H1 (cell line): ENCODE results near the gene SMARCC1. TPM values are rescaled to one million over a fixed set of nuclear protein-coding genes. Genes with fewer than 3 reads are reported as not detected.

ENCODE experiments used
- CTCF ChIA-PET: fragments of 300-600 bp; sonication (Branson Sonifier 250); formaldehyde crosslinking; loops from one replicate; lab custom pipeline; 2021; ENCODE audit not compliant: partially characterized antibody; lab: Charles Lee
- POLR2A ChIA-PET: fragments of 300-600 bp; sonication (Branson Sonifier 250); formaldehyde crosslinking; loops from one replicate; lab custom pipeline; 2021; ENCODE audit warnings: inconsistent platforms; ENCODE audit not compliant: partially characterized antibody; lab: Charles Lee
- DNase-seq, 2 experiments: peaks; one replicate each; pipeline versions ENCODE4 v3.0.0 to v3.0.0-alpha.2; 2010 to 2022; ENCODE audit warnings: low spot score in 2 of 2, low read depth in 1 of 2, mixed read lengths in 1 of 2
- FAIRE-seq: peaks from 2 replicates; lab custom pipeline; 2011; peaks lifted over from hg19 to GRCh38; lab: Jason Lieb, UNC
- H2AFZ ChIP-seq: 2 replicates; pipeline ENCODE4 v1.8.1; 2012; ENCODE audit warnings: low read length, inconsistent platforms
- H2AK5ac ChIP-seq: 2 replicates; pipeline ENCODE4 v1.6.1; 2013; ENCODE audit warnings: low read depth, low read length
- H2BK120ac ChIP-seq: replicated peaks from 2 replicates; pipeline ENCODE3; 2013; ENCODE audit warnings: low read depth, low read length, inconsistent platforms
- H2BK12ac ChIP-seq: 2 replicates; pipeline ENCODE4 v1.6.1; 2013; ENCODE audit warnings: low read depth, low read length
- H2BK15ac ChIP-seq: 2 replicates; pipeline ENCODE4 v1.6.1; 2013; ENCODE audit warnings: low read length
- H2BK20ac ChIP-seq: 2 replicates; pipeline ENCODE4 v1.6.1; 2013; ENCODE audit warnings: low read length
- H2BK5ac ChIP-seq: 2 replicates; pipeline ENCODE4 v1.6.1; 2013; ENCODE audit warnings: low read depth, low read length
- H3K14ac ChIP-seq: 2 replicates; pipeline ENCODE4 v1.6.1; 2013; ENCODE audit warnings: inconsistent platforms; ENCODE audit not compliant: insufficient read length
- H3K18ac ChIP-seq: 2 replicates; pipeline ENCODE4 v1.6.1; 2013; ENCODE audit warnings: low read length; ENCODE audit errors: extremely low read depth
- H3K23ac ChIP-seq: 2 replicates; pipeline ENCODE4 v1.6.1; 2013; ENCODE audit warnings: inconsistent platforms; ENCODE audit not compliant: insufficient read length
- H3K23me2 ChIP-seq: 2 replicates; pipeline ENCODE4 v1.6.1; 2013; ENCODE audit warnings: low read depth, low read length
- H3K27ac ChIP-seq: 2 replicates; pipeline ENCODE4 v1.6.1; 2011; ENCODE audit warnings: low read depth, low read length, inconsistent platforms
- H3K27me3 ChIP-seq, 4 experiments: replicated peaks in 1 of 4; 1 replicate in 1 of 4; 2 replicates in 3 of 4; pipeline versions ENCODE4 v1.6.1 to v1.8.1; 2011 to 2013; ENCODE audit warnings: low read length in 3 of 4, mild to moderate bottlenecking in 3 of 4, inconsistent platforms in 2 of 4, mixed read lengths in 2 of 4, moderate library complexity in 1 of 4; ENCODE audit not compliant: control insufficient read depth in 3 of 4, insufficient read depth in 3 of 4; ENCODE audit errors: extremely low read depth in 1 of 4
- H3K36me3 ChIP-seq, 4 experiments: 2 replicates each; pipeline versions ENCODE4 v1.6.1 to v1.8.1; 2011 to 2013; ENCODE audit warnings: mild to moderate bottlenecking in 4 of 4, low read length in 3 of 4, moderate library complexity in 2 of 4, control low read depth in 1 of 4, inconsistent platforms in 1 of 4; ENCODE audit not compliant: insufficient read depth in 4 of 4, control insufficient read depth in 2 of 4
- H3K4ac ChIP-seq: replicated peaks from 2 replicates; pipeline ENCODE3; 2013; ENCODE audit warnings: low read length, low read depth, mixed read lengths, inconsistent platforms; ENCODE audit not compliant: insufficient read length
- H3K4me1 ChIP-seq, 4 experiments: replicated peaks in 1 of 4; 1 replicate in 1 of 4; 2 replicates in 3 of 4; pipeline versions ENCODE4 v1.6.1 to v1.8.1; 2011 to 2013; ENCODE audit warnings: low read length in 3 of 4, inconsistent platforms in 2 of 4, mixed read lengths in 1 of 4; ENCODE audit not compliant: insufficient read depth in 4 of 4, control insufficient read depth in 3 of 4
- H3K4me2 ChIP-seq, 2 experiments: 2 replicates each; pipeline versions ENCODE4 v1.6.1 to v1.8.1; 2011 to 2013; ENCODE audit warnings: low read depth in 2 of 2, low read length in 2 of 2, control low read depth in 1 of 2, inconsistent platforms in 1 of 2, mild to moderate bottlenecking in 1 of 2; ENCODE audit not compliant: insufficient read depth in 1 of 2
- H3K4me3 ChIP-seq, 4 experiments: fragments of 200-600, 300-600 bp in 1 of 4; sonication (generic), shearing (Covaris generic), sonication (Bioruptor Twin) in 1 of 4; 2 replicates each; pipeline versions ENCODE4 v1.5.1 to v1.8.1; 2011 to 2016; ENCODE audit warnings: low read length in 4 of 4, low read depth in 3 of 4, control low read depth in 2 of 4, inconsistent platforms in 2 of 4, mild to moderate bottlenecking in 2 of 4, mixed read lengths in 1 of 4, moderate library complexity in 1 of 4; ENCODE audit not compliant: insufficient read depth in 2 of 4; ENCODE audit errors: extremely low read depth in 1 of 4
- H3K56ac ChIP-seq: replicated peaks from 2 replicates; pipeline ENCODE3; 2013; ENCODE audit warnings: low read depth, mild to moderate bottlenecking, mixed read lengths, low read length, inconsistent platforms; ENCODE audit not compliant: insufficient read length
- H3K79me1 ChIP-seq: 2 replicates; pipeline ENCODE4 v1.6.1; 2013; ENCODE audit warnings: low read depth, low read length, control low read depth
- H3K79me2 ChIP-seq, 2 experiments: 2 replicates each; pipeline versions ENCODE4 v1.6.1 to v1.8.1; 2012 to 2013; ENCODE audit warnings: low read length in 2 of 2, mild to moderate bottlenecking in 2 of 2, inconsistent platforms in 1 of 2; ENCODE audit not compliant: insufficient read depth in 2 of 2, control insufficient read depth in 1 of 2
- H3K9ac ChIP-seq, 4 experiments: replicated peaks in 1 of 4; 1 replicate in 1 of 4; 2 replicates in 3 of 4; pipeline versions ENCODE4 v1.6.1 to v1.8.1; 2011 to 2013; ENCODE audit warnings: low read depth in 3 of 4, low read length in 3 of 4, control low read depth in 2 of 4, mild to moderate bottlenecking in 2 of 4, moderate library complexity in 2 of 4, inconsistent platforms in 1 of 4; ENCODE audit errors: extremely low read depth in 1 of 4
- H3K9me3 ChIP-seq, 2 experiments: 2 replicates each; pipeline versions ENCODE4 v1.6.1 to v1.8.1; 2012 to 2013; ENCODE audit warnings: mild to moderate bottlenecking in 2 of 2, moderate library complexity in 2 of 2, control low read depth in 1 of 2, inconsistent platforms in 1 of 2, low read depth in 1 of 2, low read length in 1 of 2, mixed read lengths in 1 of 2; ENCODE audit not compliant: insufficient read depth in 2 of 2
- H4K20me1 ChIP-seq, 2 experiments: replicated peaks in 1 of 2; 2 replicates each; pipeline versions ENCODE3 to v1.8.1; 2011 to 2013; ENCODE audit warnings: inconsistent platforms in 2 of 2, low read length in 2 of 2, mild to moderate bottlenecking in 1 of 2; ENCODE audit not compliant: insufficient read depth in 2 of 2, control insufficient read depth in 1 of 2
- H4K5ac ChIP-seq: 2 replicates; pipeline ENCODE4 v1.6.1; 2013; ENCODE audit warnings: low read length, low read depth, mixed read lengths, inconsistent platforms; ENCODE audit not compliant: insufficient read length
- H4K8ac ChIP-seq: 2 replicates; pipeline ENCODE4 v1.8.0; 2013; ENCODE audit warnings: mild to moderate bottlenecking, moderate library complexity, low read length, inconsistent platforms; ENCODE audit not compliant: insufficient read depth; ENCODE audit errors: extremely low read depth
- H4K91ac ChIP-seq: replicated peaks from 2 replicates; pipeline ENCODE3; 2013; ENCODE audit warnings: low read length, mixed read lengths, inconsistent platforms; ENCODE audit not compliant: insufficient read length
- CTBP2 ChIP-seq: IDR thresholded peaks from 2 replicates; pipeline ENCODE4 v1.7.0; 2011; ENCODE audit warnings: borderline replicate concordance, mild to moderate bottlenecking, moderate library complexity, mixed read lengths, low read length; ENCODE audit not compliant: insufficient read depth, insufficient read length
- EGR1 ChIP-seq: IDR thresholded peaks from 2 replicates; pipeline ENCODE4 v1.6.1; 2011; ENCODE audit warnings: low read depth, low read length, borderline replicate concordance
- GABPA ChIP-seq: IDR thresholded peaks from 2 replicates; pipeline ENCODE4 v1.6.1; 2011; ENCODE audit warnings: mild to moderate bottlenecking, low read length, moderate library complexity, borderline replicate concordance; ENCODE audit not compliant: insufficient read depth
- HDAC2 ChIP-seq, 2 experiments: fragments of 300-600 bp in 1 of 2; sonication (generic) in 1 of 2; IDR thresholded peaks; 2 replicates each; pipeline ENCODE4 v1.6.1; 2011 to 2012; ENCODE audit warnings: low read depth in 2 of 2, low read length in 2 of 2, mild to moderate bottlenecking in 2 of 2, moderate library complexity in 2 of 2, borderline replicate concordance in 1 of 2, inconsistent platforms in 1 of 2
- JUN ChIP-seq: IDR thresholded peaks from 2 replicates; pipeline ENCODE4 v1.6.1; 2011; ENCODE audit warnings: low read depth, mild to moderate bottlenecking, improper control_type of control experiment, low read length
- JUND ChIP-seq: IDR thresholded peaks from 2 replicates; pipeline ENCODE4 v1.6.1; 2011; ENCODE audit warnings: mild to moderate bottlenecking, improper control_type of control experiment, low read length
- PHF8 ChIP-seq: fragments of 200-600 bp; sonication (generic); conservative IDR thresholded peaks from 2 replicates; pipeline ENCODE4 v1.7.1; 2012; ENCODE audit warnings: low read depth, mild to moderate bottlenecking, inconsistent platforms, low read length, moderate library complexity
- RXRA ChIP-seq: IDR thresholded peaks from 2 replicates; pipeline ENCODE4 v1.6.1; 2011; ENCODE audit warnings: low read depth, mild to moderate bottlenecking, low read length, moderate library complexity; ENCODE audit not compliant: insufficient read depth
- SRF ChIP-seq: IDR thresholded peaks from 2 replicates; pipeline ENCODE4 v1.6.1; 2011; ENCODE audit warnings: mild to moderate bottlenecking, low read depth, low read length, moderate library complexity
- YY1 ChIP-seq: IDR thresholded peaks from 2 replicates; pipeline ENCODE4 v1.6.1; 2011; ENCODE audit warnings: low read depth, mild to moderate bottlenecking, low read length
- WGBS, 2 experiments: shearing (Covaris generic) in 1 of 2; methylation state at CpG; one replicate each; pipeline versions ENCODE4 v1.1.6 to v1.1.7; 2013 to 2015; ENCODE audit warnings: low lambda C conversion rate in 2 of 2, mixed read lengths in 2 of 2, inconsistent platforms in 1 of 2, low coverage in 1 of 2, missing lambda C conversion rate in 1 of 2; ENCODE audit not compliant: insufficient replicate concordance in 2 of 2, insufficient coverage in 1 of 2, insufficient read length in 1 of 2; ENCODE audit errors: extremely low coverage in 1 of 2, missing lambda C conversion rate in 1 of 2; 5-methylcytosine and 5-hydroxymethylcytosine counted together
- polyA plus RNA-seq, 7 experiments: library from polyadenylated mRNA; depleted of rRNA in 3 of 7; stranded (reverse) in 5 of 7; unstranded in 2 of 7; fragments of >200 nt in 5 of 7; fragments of 200-250 nt in 2 of 7; gene quantifications; 1 replicate in 5 of 7; 2 replicates in 1 of 7; 4 replicates in 1 of 7; pipeline versions ENCODE4 v1.2.1 to v1.2.3, GENCODE V29; 2011 to 2013; ENCODE audit warnings: missing spikeins in 2 of 7, mixed read lengths in 2 of 7
- total RNA-seq: library from RNA; stranded (reverse); fragmentation: NEBNext Ultra II Directional; extraction: Animal tissue kit (Norgen Biotek cat#: 25700); gene quantifications from 2 replicates; pipeline ENCODE4 v1.2.1, GENCODE V29; 2021
- TF ChIP-seq, protein P1 (sequence below): IDR thresholded peaks from 2 replicates; pipeline ENCODE4 v1.6.1; 2012; ENCODE audit warnings: inconsistent platforms
- TF ChIP-seq, protein P2 (sequence below): IDR thresholded peaks from 2 replicates; pipeline ENCODE4 v1.6.1; 2011; ENCODE audit warnings: low read depth, mild to moderate bottlenecking, low read length; ENCODE audit not compliant: insufficient read depth

Gene SMARCC1
- total and polyA plus RNA-seq, 2 of the 8 experiments (the other 6 are each of a cell fraction or from before 2014, with no cell fraction given): 64.1 to 335 TPM

GRCh38 chr3:47606165-47606564 lies 175.5 kb downstream of the SMARCC1 start:
- H3K18ac ChIP-seq: no peak overlapping the region
- H4K5ac ChIP-seq: no peak overlapping the region
- H3K9ac ChIP-seq: no peak overlapping the region
- H3K79me1 ChIP-seq: no peaks in the 10 kb centered on the region
- peaks cover 0 to 2% of the 10 kb centered on the region in 2 experiments; a peak in 1 of 4 replicates for H3K79me2 ChIP-seq
- no peak overlapping the region for H4K8ac ChIP-seq
- H3K4me2 ChIP-seq: no peak overlapping the region
- DNase-seq: no peak
- CTCF ChIA-PET: interaction anchor here (0.7 to 1.1 kb wide), 4 partner anchors 15 to 84 kb away, joined by 3 to 5 read pairs (median 4); no protein-coding TSS in a partner anchor
- no peak overlapping the region for H2AK5ac ChIP-seq
- no peak overlapping the region for H3K27ac ChIP-seq
- no peak overlapping the region for H3K56ac ChIP-seq
- POLR2A ChIA-PET: interaction anchor here (0.6 kb wide), 1 partner anchor 15 kb away, joined by 3 read pairs; no protein-coding TSS in a partner anchor
- H4K91ac ChIP-seq: no peak overlapping the region
- no peaks in the 10 kb centered on the region for H3K9me3 ChIP-seq
- H3K27me3 ChIP-seq: no peaks in the 10 kb centered on the region
- H3K14ac ChIP-seq: no peak overlapping the region
- no peak overlapping the region for H2BK5ac ChIP-seq
- no peak overlapping the region for H3K4ac ChIP-seq
- H2BK12ac ChIP-seq: no peak overlapping the region
- H3K23ac ChIP-seq: no peak overlapping the region
- H3K4me1 ChIP-seq: no peaks in the 10 kb centered on the region
- no peaks in the 10 kb centered on the region for H3K23me2 ChIP-seq
- H4K20me1 ChIP-seq: peaks cover 0 to 5% of the 10 kb centered on the region in 2 experiments
- H2BK120ac ChIP-seq: no peak overlapping the region
- WGBS, 2 experiments: 92% methylated on average over 5 of the region's 5 CpGs; no CpG with 5 or more reads in 1 of the 2 experiments
- no peak for FAIRE-seq
- H3K36me3 ChIP-seq: peaks cover 29 to 69% (median 51%) of the 10 kb centered on the region in 4 experiments
- no peak overlapping the region for H2AFZ ChIP-seq
- H2BK20ac ChIP-seq: no peak overlapping the region
- H3K4me3 ChIP-seq: no peak overlapping the region
- H2BK15ac ChIP-seq: no peak overlapping the region
- TF ChIP-seq SRF: no peak
- TF ChIP-seq, protein P1, sequence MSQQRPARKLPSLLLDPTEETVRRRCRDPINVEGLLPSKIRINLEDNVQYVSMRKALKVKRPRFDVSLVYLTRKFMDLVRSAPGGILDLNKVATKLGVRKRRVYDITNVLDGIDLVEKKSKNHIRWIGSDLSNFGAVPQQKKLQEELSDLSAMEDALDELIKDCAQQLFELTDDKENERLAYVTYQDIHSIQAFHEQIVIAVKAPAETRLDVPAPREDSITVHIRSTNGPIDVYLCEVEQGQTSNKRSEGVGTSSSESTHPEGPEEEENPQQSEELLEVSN: no peak
- TF ChIP-seq JUN: no peak
- TF ChIP-seq JUND: no peak
- TF ChIP-seq HDAC2 (IDR thresholded peaks at IDR 0.05; ENCODE audit: borderline replicate concordance in 1 of 2, low read depth in 2 of 2, low read length in 2 of 2): no peak
- no peak for TF ChIP-seq YY1
- TF ChIP-seq EGR1: no peak
- no peak for TF ChIP-seq GABPA
- no peak for TF ChIP-seq RXRA
- no peak for TF ChIP-seq CTBP2
- TF ChIP-seq, protein P2, sequence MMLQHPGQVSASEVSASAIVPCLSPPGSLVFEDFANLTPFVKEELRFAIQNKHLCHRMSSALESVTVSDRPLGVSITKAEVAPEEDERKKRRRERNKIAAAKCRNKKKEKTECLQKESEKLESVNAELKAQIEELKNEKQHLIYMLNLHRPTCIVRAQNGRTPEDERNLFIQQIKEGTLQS: no peak
- TF ChIP-seq PHF8: no peak
